Loucy (cell line): ENCODE data around the gene GGT7.

Experiments
- EZH2phosphoT487 ChIP-seq: fragments of 200-600 bp; IDR thresholded peaks from 2 replicates; pipeline ENCODE4 v1.6.1; 2018; ENCODE audit warnings: antibody characterized with exemption, mild to moderate bottlenecking, moderate library complexity, borderline replicate concordance
- TF ChIP-seq, protein P1 (sequence below): fragments of 200-600 bp; sonication (generic); conservative IDR thresholded peaks from 2 replicates; pipeline ENCODE4 v1.5.1; 2014; ENCODE audit warnings: mild to moderate bottlenecking, antibody characterized with exemption, low read length

GRCh38 chr20:34896086-34896621 is 23.5 kb upstream of the GGT7 start:
- TF ChIP-seq, protein P1, sequence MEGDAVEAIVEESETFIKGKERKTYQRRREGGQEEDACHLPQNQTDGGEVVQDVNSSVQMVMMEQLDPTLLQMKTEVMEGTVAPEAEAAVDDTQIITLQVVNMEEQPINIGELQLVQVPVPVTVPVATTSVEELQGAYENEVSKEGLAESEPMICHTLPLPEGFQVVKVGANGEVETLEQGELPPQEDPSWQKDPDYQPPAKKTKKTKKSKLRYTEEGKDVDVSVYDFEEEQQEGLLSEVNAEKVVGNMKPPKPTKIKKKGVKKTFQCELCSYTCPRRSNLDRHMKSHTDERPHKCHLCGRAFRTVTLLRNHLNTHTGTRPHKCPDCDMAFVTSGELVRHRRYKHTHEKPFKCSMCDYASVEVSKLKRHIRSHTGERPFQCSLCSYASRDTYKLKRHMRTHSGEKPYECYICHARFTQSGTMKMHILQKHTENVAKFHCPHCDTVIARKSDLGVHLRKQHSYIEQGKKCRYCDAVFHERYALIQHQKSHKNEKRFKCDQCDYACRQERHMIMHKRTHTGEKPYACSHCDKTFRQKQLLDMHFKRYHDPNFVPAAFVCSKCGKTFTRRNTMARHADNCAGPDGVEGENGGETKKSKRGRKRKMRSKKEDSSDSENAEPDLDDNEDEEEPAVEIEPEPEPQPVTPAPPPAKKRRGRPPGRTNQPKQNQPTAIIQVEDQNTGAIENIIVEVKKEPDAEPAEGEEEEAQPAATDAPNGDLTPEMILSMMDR: no peak
- no peak for TF ChIP-seq EZH2phosphoT487
